WTC11 (cell line): Measurements from ENCODE around the gene SEC31B. TPM values are rescaled to one million over a fixed set of nuclear protein-coding genes. Genes with fewer than 3 reads are reported as not detected.

Source experiments
- ATAC-seq: fragments of 200-7000 bp; cut with Tn5 transposase; 2 replicates; pipeline ENCODE4 v1.10.0; 2021; ENCODE audit warnings: mild to moderate bottlenecking, moderate library complexity
- CTCF ChIA-PET: fragments of 300-600 bp; sonication (Branson Sonifier 250); formaldehyde crosslinking; loops from one replicate; lab custom pipeline; 2021; ENCODE audit warnings: antibody characterized with exemption; lab: Charles Lee
- POLR2A ChIA-PET: fragments of 350-600 bp; sonication (Branson Sonifier 250); formaldehyde crosslinking; loops from one replicate; lab custom pipeline; 2021; ENCODE audit warnings: antibody characterized with exemption; lab: Charles Lee
- DNase-seq: peaks from one replicate; pipeline ENCODE4 v3.0.0; 2021; ENCODE audit warnings: low spot score
- H3K27ac Mint-ChIP-seq: 2 replicates; pipeline ENCODE4 v1.8.0; 2021; ENCODE audit warnings: mixed read lengths
- H3K27me3 Mint-ChIP-seq: 2 replicates; pipeline ENCODE4 v1.8.0; 2021; ENCODE audit warnings: low read depth, mild to moderate bottlenecking, moderate library complexity, mixed read lengths
- H3K36me3 Mint-ChIP-seq: 2 replicates; pipeline ENCODE4 v1.8.0; 2021; ENCODE audit warnings: mixed read lengths
- H3K4me1 Mint-ChIP-seq: 2 replicates; pipeline ENCODE4 v1.8.0; 2022; ENCODE audit warnings: mixed read lengths
- H3K4me3 Mint-ChIP-seq: 2 replicates; pipeline ENCODE4 v1.8.0; 2021; ENCODE audit warnings: mild to moderate bottlenecking, moderate library complexity, mixed read lengths
- H3K9me3 Mint-ChIP-seq: 2 replicates; pipeline ENCODE4 v1.8.0; 2021; ENCODE audit warnings: mixed read lengths
- AFF4 ChIP-seq: sonication (generic); formaldehyde crosslinking; IDR thresholded peaks from 2 replicates; pipeline ENCODE4 v1.8.1; 2023; ENCODE audit warnings: mild to moderate bottlenecking, missing genetic modification reagents, borderline replicate concordance
- CDX4 ChIP-seq: fragments of 250-450 bp; sonication (Bioruptor Pico); IDR thresholded peaks from 2 replicates; pipeline ENCODE4 v1.9.0; 2021; ENCODE audit warnings: moderate library complexity, mild to moderate bottlenecking, inconsistent platforms, borderline replicate concordance
- CTCF ChIP-seq: fragments of 200-600 bp; IDR thresholded peaks from 2 replicates; pipeline ENCODE4 v1.8.0; 2022; ENCODE audit warnings: antibody characterized with exemption
- ERG ChIP-seq: fragments of 250-450 bp; sonication (Bioruptor Pico); IDR thresholded peaks from 2 replicates; pipeline ENCODE4 v1.8.0; 2021; ENCODE audit warnings: mild to moderate bottlenecking
- FOXJ3 ChIP-seq: sonication (generic); formaldehyde crosslinking; IDR thresholded peaks from 2 replicates; pipeline ENCODE4 v1.9.0; 2021; ENCODE audit warnings: missing genetic modification reagents, mild to moderate bottlenecking, borderline replicate concordance
- HMGA2 ChIP-seq: fragments of 250-450 bp; sonication (Bioruptor Pico); IDR thresholded peaks from 2 replicates; pipeline ENCODE4 v1.4.0; 2021; ENCODE audit warnings: mild to moderate bottlenecking, moderate library complexity
- IRF1 ChIP-seq: sonication (generic); formaldehyde crosslinking; IDR thresholded peaks from 2 replicates; pipeline ENCODE4 v1.8.0; 2023; ENCODE audit warnings: missing genetic modification reagents
- IRF2 ChIP-seq: sonication (generic); formaldehyde crosslinking; IDR thresholded peaks from 2 replicates; pipeline ENCODE4 v1.8.0; 2022; ENCODE audit warnings: low read depth, missing genetic modification reagents, borderline replicate concordance
- MAX ChIP-seq: sonication (generic); formaldehyde crosslinking; IDR thresholded peaks from 2 replicates; pipeline ENCODE4 v1.8.0; 2022; ENCODE audit warnings: mild to moderate bottlenecking, missing genetic modification reagents
- OVOL2 ChIP-seq: fragments of 250-450 bp; sonication (Bioruptor Pico); IDR thresholded peaks from 2 replicates; pipeline ENCODE4 v1.9.0; 2021; ENCODE audit warnings: mild to moderate bottlenecking, borderline replicate concordance
- SMAD3 ChIP-seq: sonication (generic); formaldehyde crosslinking; IDR thresholded peaks from 2 replicates; pipeline ENCODE4 v1.8.0; 2022; ENCODE audit warnings: missing genetic modification reagents, mild to moderate bottlenecking, borderline replicate concordance
- TEAD1 ChIP-seq: sonication (generic); formaldehyde crosslinking; IDR thresholded peaks from 2 replicates; pipeline ENCODE4 v1.8.0; 2022; ENCODE audit warnings: mild to moderate bottlenecking, missing genetic modification reagents
- TP53 ChIP-seq: sonication (generic); formaldehyde crosslinking; IDR thresholded peaks from 2 replicates; pipeline ENCODE4 v1.8.1; 2023; ENCODE audit warnings: mild to moderate bottlenecking, missing genetic modification reagents
- ZNF416 ChIP-seq: fragments of 250-450 bp; sonication (Bioruptor Pico); IDR thresholded peaks from 2 replicates; pipeline ENCODE4 v1.9.0; 2021; ENCODE audit warnings: mild to moderate bottlenecking, inconsistent platforms
- ZNF423 ChIP-seq: fragments of 250-450 bp; sonication (Bioruptor Pico); IDR thresholded peaks from 2 replicates; pipeline ENCODE4 v2.1.2; 2022; ENCODE audit warnings: mild to moderate bottlenecking, moderate library complexity
- ZSCAN18 ChIP-seq: fragments of 250-450 bp; sonication (Bioruptor Pico); IDR thresholded peaks from 2 replicates; pipeline ENCODE4 v2.1.2; 2022; ENCODE audit warnings: mild to moderate bottlenecking, moderate library complexity
- total RNA-seq: library from RNA; stranded (reverse); gene quantifications from 3 replicates; pipeline ENCODE4 v1.2.3, GENCODE V29; 2021

SEC31B gene
- total RNA-seq, 1 experiment from 2014 or later, result 6.7 TPM

GRCh38 chr10:100510533-100511308 lies 8.9 kb downstream of the SEC31B start (continued):
- TF ChIP-seq TP53 (CRISPR knock-in tag) (no peak), CTCF (no peak), ZNF416 (CRISPR knock-in tag) (no peak), HMGA2 (CRISPR knock-in tag) (no peak), ZSCAN18 (no peak), ERG (CRISPR knock-in tag) (no peak), IRF2 (CRISPR knock-in tag) (no peak), SMAD3 (CRISPR knock-in tag) (no peak), ZNF423 (CRISPR knock-in tag) (no peak), OVOL2 (no peak)

GRCh38 chr10:100509241-100509840 lies 10.3 kb downstream of the SEC31B start:
- no peak for ATAC-seq
- H3K36me3 Mint-ChIP-seq, result no peaks in the 10 kb centered on the region
- ChIA-PET CTCF (interaction anchor here (0.5 to 6.5 kb wide), 36 partner anchors 9 to 457 kb away, joined by 3 to 120 read pairs (median 4); partner anchors contain the start of genes HIF1AN, NDUFB8, SCD and SEC31B), POLR2A (interaction anchor here (0.5 to 0.8 kb wide), 2 partner anchors 27 to 129 kb away, joined by 3 read pairs; no protein-coding TSS in a partner anchor)
- peaks cover 6% of the 10 kb centered on the region; the same call in 1 of the 2 replicates for H3K4me1 Mint-ChIP-seq
- DNase-seq, result no peak
- no peak overlapping the region for H3K27ac Mint-ChIP-seq
- peaks cover 57% of the 10 kb centered on the region for H3K27me3 Mint-ChIP-seq
- no peaks in the 10 kb centered on the region for H3K9me3 Mint-ChIP-seq
- TF ChIP-seq CDX4 (CRISPR knock-in tag), result no peak
- TF ChIP-seq AFF4 (CRISPR knock-in tag), result no peak
- no peak for TF ChIP-seq MAX
- TF ChIP-seq ERG (CRISPR knock-in tag), result no peak
- no peak for TF ChIP-seq IRF1 (CRISPR knock-in tag)
- TF ChIP-seq ZNF416 (CRISPR knock-in tag), result no peak
- TF ChIP-seq FOXJ3 (CRISPR knock-in tag), result no peak
- TF ChIP-seq TEAD1 (CRISPR knock-in tag), result no peak
- no peak overlapping the region for H3K4me3 Mint-ChIP-seq
